Natural killer cell (primary cell): ENCODE measurements around the gene CENPL. TPM values are rescaled to one million over a fixed set of nuclear protein-coding genes. Genes with fewer than 3 reads are reported as not detected.
"Not testable (repeated sequence)": the region's sequence is repeated elsewhere in the genome, so short reads cannot be mapped to it uniquely, and the experiment has no call there.

ENCODE experiments used
- ATAC-seq, 3 donors: fragments of 150-1000 bp in 2 of 3; fragments of 200-7000 bp in 1 of 3; cut with Tn5 transposase; 1 replicate in 1 of 3; 2 replicates in 2 of 3; pipeline ENCODE4 v1.10.0; 2021; ENCODE audit warnings: mild to moderate bottlenecking in 2 of 3, moderate library complexity in 2 of 3
- DNase-seq, 2 donors: peaks; one replicate each; pipeline versions ENCODE4 v3.0.0 to v3.0.0-alpha.2; 2013 to 2021; ENCODE audit warnings: mixed read lengths in 1 of 2
- H3K27ac ChIP-seq: one replicate; pipeline ENCODE4 v1.5.1; 2013; ENCODE audit warnings: mild to moderate bottlenecking, low read length
- H3K27me3 ChIP-seq: one replicate; pipeline ENCODE4 v1.6.1; 2013; ENCODE audit warnings: low read length; ENCODE audit not compliant: control insufficient read depth, insufficient read depth
- H3K36me3 ChIP-seq: one replicate; pipeline ENCODE4 v1.6.1; 2013; ENCODE audit warnings: low read length; ENCODE audit not compliant: control insufficient read depth, insufficient read depth
- H3K4me1 ChIP-seq: one replicate; pipeline ENCODE4 v1.6.1; 2013; ENCODE audit warnings: low read length; ENCODE audit not compliant: control insufficient read depth, insufficient read depth
- H3K4me3 ChIP-seq: one replicate; pipeline ENCODE4 v1.5.1; 2013; ENCODE audit warnings: low read length
- H3K9me3 ChIP-seq: one replicate; pipeline ENCODE4 v1.6.1; 2013; ENCODE audit warnings: low read length; ENCODE audit not compliant: control insufficient read depth, insufficient read depth
- H3K27ac Mint-ChIP-seq, 2 donors: one replicate each; pipeline ENCODE4 v1.8.0; 2022; ENCODE audit warnings: mild to moderate bottlenecking in 2 of 2, mixed read lengths in 2 of 2, moderate library complexity in 1 of 2
- H3K27me3 Mint-ChIP-seq, 2 donors: one replicate each; pipeline ENCODE4 v1.8.0; 2022; ENCODE audit warnings: low read depth in 2 of 2, mixed read lengths in 2 of 2
- H3K36me3 Mint-ChIP-seq: one replicate; pipeline ENCODE4 v1.8.0; 2022; ENCODE audit warnings: mixed read lengths
- H3K4me1 Mint-ChIP-seq, 2 donors: one replicate each; pipeline ENCODE4 v1.8.0; 2022; ENCODE audit warnings: mixed read lengths in 2 of 2
- H3K4me3 Mint-ChIP-seq: one replicate; pipeline ENCODE4 v1.8.0; 2022; ENCODE audit warnings: mild to moderate bottlenecking, moderate library complexity, mixed read lengths
- H3K9me3 Mint-ChIP-seq, 2 donors: one replicate each; pipeline ENCODE4 v1.8.0; 2022; ENCODE audit warnings: mixed read lengths in 2 of 2
- CTCF ChIP-seq: fragments of 200-600 bp; IDR thresholded peaks from one replicate; pipeline ENCODE4 v1.8.0; 2022; ENCODE audit warnings: antibody characterized with exemption
- WGBS: methylation state at CpG from one replicate; pipeline ENCODE4 v1.1.7; 2013; ENCODE audit warnings: missing lambda C conversion rate; ENCODE audit not compliant: insufficient coverage; 5-methylcytosine and 5-hydroxymethylcytosine counted together
- intact Hi-C: fragments of 100-400 bp; cut with micrococcal nuclease; formaldehyde crosslinking; loops from one replicate; pipeline ENCODE4 v1.14.2; 2022
- total RNA-seq, 4 donors: library from RNA; stranded (reverse); fragments of 120-200 nt in 1 of 4; gene quantifications; one replicate each; pipeline versions ENCODE4 v1.2.3 to v1.2.4, GENCODE V29; 2013 to 2022

Gene CENPL
- total RNA-seq, 3 donors from 2014 or later (not counting 1 experiment from before 2014, with no cell fraction given), result 8.8 to 16.4 (median 10.0) TPM

- intact Hi-C loops, result loop anchor here (10.0 kb wide), 1 partner anchor 107 kb away; the partner anchor contains the start of gene KLHL20
- Histone ChIP-seq H3K36me3 (peaks cover 1% of the 10 kb centered on the region), H3K27me3 (no peaks in the 10 kb centered on the region), H3K9me3 (no peaks in the 10 kb centered on the region), H3K4me3 (no peak overlapping the region), H3K4me1 (peaks cover 17% of the 10 kb centered on the region), H3K27ac (no peak overlapping the region)
- no peak overlapping the region for H3K4me3 Mint-ChIP-seq
- no peak for TF ChIP-seq CTCF
- 97% methylated on average over 4 of the region's 4 CpGs for WGBS
- ATAC-seq (no peak), DNase-seq (no peak)
- no peaks in the 10 kb centered on the region for H3K9me3 Mint-ChIP-seq
- peaks cover 27 to 42% of the 10 kb centered on the region in 2 donors for H3K4me1 Mint-ChIP-seq
- no peaks in the 10 kb centered on the region for H3K27me3 Mint-ChIP-seq
- H3K27ac Mint-ChIP-seq, result no peak overlapping the region
- no peaks in the 10 kb centered on the region for H3K36me3 Mint-ChIP-seq
Observed at GRCh38 chr1:173821680-173822079, 3.0 kb downstream of the CENPL start.

- no peaks in the 10 kb centered on the region for H3K27me3 ChIP-seq
- Mint-ChIP-seq H3K4me1 (peaks cover 13 to 44% of the 10 kb centered on the region in 2 donors), H3K9me3 (no peaks in the 10 kb centered on the region), H3K36me3 (no peaks in the 10 kb centered on the region), H3K27ac (no peak overlapping the region), H3K4me3 (no peak overlapping the region), H3K27me3 (no peaks in the 10 kb centered on the region)
- 100% methylated on average over 1 of the region's 1 CpG for WGBS
- DNase-seq (no peak), ATAC-seq (no peak)
- no peak overlapping the region for H3K27ac ChIP-seq
- no peaks in the 10 kb centered on the region for H3K9me3 ChIP-seq
- peaks cover 1% of the 10 kb centered on the region for H3K4me1 ChIP-seq
- no peak overlapping the region for H3K4me3 ChIP-seq
- no peak for TF ChIP-seq CTCF
- intact Hi-C loops, result no loop called here
- H3K36me3 ChIP-seq, result no peaks in the 10 kb centered on the region
Observed at GRCh38 chr1:173818459-173818858, 6.2 kb downstream of the CENPL start.

DNA sequence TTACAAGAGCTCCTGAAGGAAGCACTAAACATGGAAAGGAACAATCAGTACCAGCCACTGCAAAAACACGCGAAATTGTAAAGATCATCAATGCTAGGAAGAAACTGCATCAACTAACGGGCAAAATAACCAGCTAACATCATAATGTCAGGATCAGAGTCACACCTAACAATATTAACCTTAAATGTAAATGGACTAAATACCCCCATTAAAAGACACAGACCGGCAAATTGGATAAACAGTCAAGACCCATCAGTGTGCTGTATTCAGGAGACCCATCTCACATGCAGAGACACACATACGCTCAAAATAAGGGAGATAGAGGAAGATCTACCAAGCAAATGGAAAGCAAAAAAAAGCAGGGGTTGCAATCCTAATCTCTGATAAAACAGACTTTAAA lies 11.0 kb downstream of the CENPL start:
- H3K27ac Mint-ChIP-seq, H3K9me3 Mint-ChIP-seq: not testable (repeated sequence)
- WGBS, result 100% methylated on average over 4 of the region's 5 CpGs

GRCh38 chr1:173802961-173803360 lies 21.7 kb downstream of the CENPL start:
- peaks cover 30% of the 10 kb centered on the region for H3K36me3 ChIP-seq
- ATAC-seq, result no peak
- H3K4me1 Mint-ChIP-seq, result no peaks in the 10 kb centered on the region
- H3K27ac Mint-ChIP-seq, result no peak overlapping the region
- H3K9me3 ChIP-seq, result no peaks in the 10 kb centered on the region
- no peaks in the 10 kb centered on the region for H3K4me1 ChIP-seq
- peaks cover 6% of the 10 kb centered on the region for H3K36me3 Mint-ChIP-seq
- H3K27me3 Mint-ChIP-seq, result no peaks in the 10 kb centered on the region
- H3K27me3 ChIP-seq, result no peaks in the 10 kb centered on the region
- H3K4me3 Mint-ChIP-seq, result no peak overlapping the region
- no peak overlapping the region for H3K4me3 ChIP-seq
- intact Hi-C loops, result no loop called here
- no peak for DNase-seq
- WGBS, result 100% methylated on average over 2 of the region's 2 CpGs
- H3K9me3 Mint-ChIP-seq, result no peaks in the 10 kb centered on the region
- TF ChIP-seq CTCF, result no peak
- H3K27ac ChIP-seq, result no peak overlapping the region

More for the DNA sequence above, 11.0 kb downstream of the CENPL start:
- H3K36me3 ChIP-seq, H3K36me3 Mint-ChIP-seq, H3K27me3 Mint-ChIP-seq, H3K9me3 ChIP-seq, H3K4me3 Mint-ChIP-seq, H3K4me1 ChIP-seq, H3K4me3 ChIP-seq, ATAC-seq, DNase-seq, H3K27ac ChIP-seq, H3K27me3 ChIP-seq, intact Hi-C loops: not testable (repeated sequence)
- H3K4me1 Mint-ChIP-seq, result peaks cover 6 to 32% of the 10 kb centered on the region in 2 donors

DNA sequence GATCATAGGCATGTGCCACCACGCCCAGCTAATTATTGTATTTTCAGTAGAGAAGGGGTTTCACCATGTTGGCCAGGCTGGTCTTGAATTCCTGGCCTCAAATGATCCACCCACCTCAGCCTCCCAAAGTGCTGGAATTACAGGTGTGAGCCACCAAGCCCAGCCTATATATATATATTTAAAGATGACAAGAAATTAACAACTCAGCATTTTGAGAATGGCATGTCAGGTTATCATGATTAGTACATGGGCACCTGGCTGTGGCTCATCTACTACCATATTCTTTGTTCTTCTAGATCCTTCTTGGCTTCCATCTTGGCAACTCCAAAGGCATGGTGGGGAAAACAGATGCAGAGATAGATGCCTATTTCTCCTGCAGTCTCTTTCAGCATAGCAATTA lies 24.7 kb downstream of the CENPL start:
- H3K36me3 Mint-ChIP-seq, DNase-seq, H3K27ac ChIP-seq, H3K9me3 ChIP-seq, H3K27ac Mint-ChIP-seq, H3K4me1 Mint-ChIP-seq, H3K4me3 Mint-ChIP-seq, intact Hi-C loops, H3K27me3 ChIP-seq, H3K9me3 Mint-ChIP-seq, ATAC-seq, H3K4me1 ChIP-seq, H3K27me3 Mint-ChIP-seq, H3K4me3 ChIP-seq: not testable (repeated sequence)
- no CpG with 5 or more reads among the region's 1 CpG for WGBS
- peaks cover 15% of the 10 kb centered on the region for H3K36me3 ChIP-seq
